CD8-positive, alpha-beta memory T cell (primary cell): Measurements from ENCODE around the gene ASPN. TPM values are rescaled to one million over a fixed set of nuclear protein-coding genes. Genes with fewer than 3 reads are reported as not detected.
A peak's percentile ranks its signal among the peaks of the same experiment; 100 is the strongest.

Experiments used
- CTCF ChIA-PET: fragments of 350-600 bp; sonication (Branson Sonifier 250); formaldehyde crosslinking; loops from one replicate; lab custom pipeline; 2021; ENCODE audit warnings: antibody characterized with exemption; lab: Charles Lee
- POLR2A ChIA-PET: fragments of 350-600 bp; sonication (Branson Sonifier 250); formaldehyde crosslinking; loops from one replicate; lab custom pipeline; 2021; ENCODE audit warnings: antibody characterized with exemption; lab: Charles Lee
- DNase-seq, 5 donors: peaks; one replicate each; pipeline versions ENCODE4 v3.0.0 to v3.0.0-alpha.2; 2020 to 2022; ENCODE audit warnings: mixed read lengths in 1 of 5
- H3K27ac ChIP-seq: one replicate; pipeline ENCODE4 v1.7.0; 2013; ENCODE audit warnings: low read depth, mild to moderate bottlenecking, low read length, moderate library complexity
- H3K27me3 ChIP-seq: 2 replicates; pipeline ENCODE4 v1.7.0; 2013; ENCODE audit warnings: low read length, mild to moderate bottlenecking; ENCODE audit not compliant: insufficient read depth, poor library complexity, severe bottlenecking
- H3K36me3 ChIP-seq: 2 replicates; pipeline ENCODE4 v1.7.0; 2013; ENCODE audit warnings: mild to moderate bottlenecking, low read length, moderate library complexity; ENCODE audit not compliant: insufficient read depth
- H3K4me1 ChIP-seq: 2 replicates; pipeline ENCODE4 v1.7.0; 2013; ENCODE audit warnings: mild to moderate bottlenecking, low read length, moderate library complexity; ENCODE audit not compliant: insufficient read depth
- H3K4me3 ChIP-seq: 2 replicates; pipeline ENCODE4 v1.7.0; 2013; ENCODE audit warnings: mild to moderate bottlenecking, low read length
- H3K9me3 ChIP-seq: 2 replicates; pipeline ENCODE4 v1.7.0; 2013; ENCODE audit warnings: mild to moderate bottlenecking, low read length
- H3K27ac Mint-ChIP-seq, 8 donors: one replicate each; pipeline ENCODE4 v1.8.0; 2020 to 2021; ENCODE audit warnings: mixed read lengths in 8 of 8, mild to moderate bottlenecking in 6 of 8, inconsistent platforms in 3 of 8, moderate library complexity in 3 of 8
- H3K27me3 Mint-ChIP-seq, 2 donors: one replicate each; pipeline ENCODE4 v1.8.0; 2020 to 2021; ENCODE audit warnings: mixed read lengths in 2 of 2, mild to moderate bottlenecking in 1 of 2, moderate library complexity in 1 of 2
- H3K36me3 Mint-ChIP-seq, 3 donors: one replicate each; pipeline ENCODE4 v1.8.0; 2020 to 2021; ENCODE audit warnings: mixed read lengths in 3 of 3, inconsistent platforms in 1 of 3, mild to moderate bottlenecking in 1 of 3
- H3K4me1 Mint-ChIP-seq, 3 donors: one replicate each; pipeline ENCODE4 v1.8.0; 2020 to 2021; ENCODE audit warnings: mixed read lengths in 3 of 3, inconsistent platforms in 1 of 3, mild to moderate bottlenecking in 1 of 3
- H3K4me3 Mint-ChIP-seq, 7 donors: one replicate each; pipeline ENCODE4 v1.8.0; 2020 to 2021; ENCODE audit warnings: mixed read lengths in 7 of 7, mild to moderate bottlenecking in 6 of 7, moderate library complexity in 4 of 7, inconsistent platforms in 2 of 7
- H3K9me3 Mint-ChIP-seq, 5 donors: one replicate each; pipeline ENCODE4 v1.8.0; 2020 to 2022; ENCODE audit warnings: mixed read lengths in 5 of 5, mild to moderate bottlenecking in 3 of 5, moderate library complexity in 2 of 5, inconsistent platforms in 1 of 5
- polyA plus RNA-seq: library from polyadenylated mRNA; unstranded; fragments of 300-500 nt; fragmentation: Illumina TruSeq; gene quantifications from one replicate; pipeline ENCODE4 v1.2.3, GENCODE V29; 2021
- total RNA-seq, 2 experiments: library from RNA; stranded (reverse); gene quantifications; one replicate each; pipeline ENCODE4 v1.2.3, GENCODE V29; 2021

Gene ASPN
- total and polyA plus RNA-seq, 3 experiments from 2014 or later = not detected

- Mint-ChIP-seq H3K4me1 (peaks cover 2 to 7% (median 4%) of the 10 kb centered on the region in 3 donors), H3K27me3 (no peaks in the 10 kb centered on the region), H3K27ac (no peak overlapping the region), H3K4me3 (no peak overlapping the region), H3K36me3 (no peaks in the 10 kb centered on the region), H3K9me3 (no peaks in the 10 kb centered on the region)
- Histone ChIP-seq H3K27me3 (no peaks in the 10 kb centered on the region), H3K27ac (no peak overlapping the region), H3K4me3 (no peak overlapping the region), H3K4me1 (no peaks in the 10 kb centered on the region), H3K9me3 (no peaks in the 10 kb centered on the region), H3K36me3 (no peaks in the 10 kb centered on the region)
- no peak for DNase-seq
- ChIA-PET POLR2A (interaction anchor here (0.5 kb wide), 1 partner anchor 11 kb away, joined by 3 read pairs; no protein-coding TSS in a partner anchor), CTCF (no interaction called here)
Measured at GRCh38 chr9:92479346-92479745, 3.0 kb downstream of the ASPN start.

GRCh38 chr9:92478783-92479182 is 3.5 kb downstream of the ASPN start:
- no peaks in the 10 kb centered on the region for H3K36me3 ChIP-seq
- CTCF ChIA-PET = no interaction called here

GRCh38 chr9:92476962-92477361 is 5.3 kb downstream of the ASPN start:
- CTCF ChIA-PET = no interaction called here
- no peak overlapping the region for H3K27ac Mint-ChIP-seq

More at GRCh38 chr9:92478783-92479182, 3.5 kb downstream of the ASPN start:
- Mint-ChIP-seq H3K27ac (no peak overlapping the region), H3K4me3 (no peak overlapping the region), H3K4me1 (peaks cover 2 to 7% (median 4%) of the 10 kb centered on the region in 3 donors), H3K9me3 (no peaks in the 10 kb centered on the region), H3K27me3 (no peaks in the 10 kb centered on the region), H3K36me3 (no peaks in the 10 kb centered on the region)
- Histone ChIP-seq H3K27me3 (no peaks in the 10 kb centered on the region), H3K9me3 (no peaks in the 10 kb centered on the region), H3K4me1 (no peaks in the 10 kb centered on the region), H3K4me3 (no peak overlapping the region), H3K27ac (no peak overlapping the region)
- DNase-seq = no peak
- POLR2A ChIA-PET = no interaction called here

GRCh38 chr9:92474587-92474986 is 7.7 kb downstream of the ASPN start:
- no peak overlapping the region for H3K4me3 Mint-ChIP-seq
- ChIA-PET CTCF (no interaction called here), POLR2A (no interaction called here)
- Histone ChIP-seq H3K4me1 (no peaks in the 10 kb centered on the region), H3K27me3 (no peaks in the 10 kb centered on the region), H3K27ac (no peak overlapping the region), H3K9me3 (no peaks in the 10 kb centered on the region), H3K36me3 (no peaks in the 10 kb centered on the region), H3K4me3 (no peak overlapping the region)
- no peaks in the 10 kb centered on the region for H3K9me3 Mint-ChIP-seq
- H3K36me3 Mint-ChIP-seq = peaks cover 0 to 4% (median 0%) of the 10 kb centered on the region in 3 donors
- DNase-seq = no peak
- peak overlapping the region in 1 of 8 donors; percentile 36 for H3K27ac Mint-ChIP-seq
- no peaks in the 10 kb centered on the region for H3K27me3 Mint-ChIP-seq
- no peaks in the 10 kb centered on the region for H3K4me1 Mint-ChIP-seq

More at GRCh38 chr9:92476962-92477361, 5.3 kb downstream of the ASPN start:
- H3K4me3 Mint-ChIP-seq = no peak overlapping the region
- H3K27me3 Mint-ChIP-seq = no peaks in the 10 kb centered on the region
- no peaks in the 10 kb centered on the region for H3K9me3 Mint-ChIP-seq
- H3K36me3 Mint-ChIP-seq = peaks cover 0 to 4% (median 0%) of the 10 kb centered on the region in 3 donors
- Histone ChIP-seq H3K9me3 (no peaks in the 10 kb centered on the region), H3K4me1 (no peaks in the 10 kb centered on the region), H3K27ac (no peak overlapping the region), H3K4me3 (no peak overlapping the region), H3K27me3 (no peaks in the 10 kb centered on the region), H3K36me3 (no peaks in the 10 kb centered on the region)
- H3K4me1 Mint-ChIP-seq = peaks cover 2 to 7% (median 4%) of the 10 kb centered on the region in 3 donors
- POLR2A ChIA-PET = no interaction called here
- no peak for DNase-seq

GRCh38 chr9:92468206-92468605 is 14.1 kb downstream of the ASPN start:
- H3K27me3 Mint-ChIP-seq = peaks cover 0 to 2% of the 10 kb centered on the region in 2 donors
- Histone ChIP-seq H3K27me3 (no peaks in the 10 kb centered on the region), H3K27ac (no peak overlapping the region), H3K4me3 (no peak overlapping the region), H3K36me3 (no peaks in the 10 kb centered on the region), H3K9me3 (no peaks in the 10 kb centered on the region), H3K4me1 (no peaks in the 10 kb centered on the region)
- no peak overlapping the region for H3K27ac Mint-ChIP-seq
- H3K4me3 Mint-ChIP-seq = no peak overlapping the region
- no peak for DNase-seq
- H3K36me3 Mint-ChIP-seq = peaks cover 0 to 1% (median 0%) of the 10 kb centered on the region in 3 donors
- ChIA-PET CTCF (no interaction called here), POLR2A (no interaction called here)
- no peaks in the 10 kb centered on the region for H3K4me1 Mint-ChIP-seq
- H3K9me3 Mint-ChIP-seq = no peaks in the 10 kb centered on the region

GRCh38 chr9:92467511-92467910 is 14.8 kb downstream of the ASPN start:
- no peaks in the 10 kb centered on the region for H3K9me3 ChIP-seq
- no peaks in the 10 kb centered on the region for H3K9me3 Mint-ChIP-seq
- ChIA-PET CTCF (no interaction called here), POLR2A (no interaction called here)
- no peak for DNase-seq
- H3K27ac Mint-ChIP-seq = no peak overlapping the region
- H3K36me3 ChIP-seq = no peaks in the 10 kb centered on the region
- no peak overlapping the region for H3K4me3 ChIP-seq
- no peaks in the 10 kb centered on the region for H3K27me3 ChIP-seq
- H3K4me1 ChIP-seq = no peaks in the 10 kb centered on the region
- H3K4me1 Mint-ChIP-seq = no peaks in the 10 kb centered on the region
- no peak overlapping the region for H3K4me3 Mint-ChIP-seq
- H3K36me3 Mint-ChIP-seq = peaks cover 0 to 1% (median 0%) of the 10 kb centered on the region in 3 donors
- no peak overlapping the region for H3K27ac ChIP-seq
- H3K27me3 Mint-ChIP-seq = peaks cover 0 to 2% of the 10 kb centered on the region in 2 donors

GRCh38 chr9:92467041-92467440 is 15.3 kb downstream of the ASPN start:
- Mint-ChIP-seq H3K4me1 (no peaks in the 10 kb centered on the region), H3K27ac (no peak overlapping the region), H3K9me3 (no peaks in the 10 kb centered on the region), H3K27me3 (peaks cover 0 to 2% of the 10 kb centered on the region in 2 donors), H3K4me3 (no peak overlapping the region), H3K36me3 (peaks cover 0 to 1% (median 0%) of the 10 kb centered on the region in 3 donors)
- Histone ChIP-seq H3K4me1 (no peaks in the 10 kb centered on the region), H3K27ac (no peak overlapping the region), H3K27me3 (no peaks in the 10 kb centered on the region), H3K36me3 (no peaks in the 10 kb centered on the region), H3K4me3 (no peak overlapping the region), H3K9me3 (no peaks in the 10 kb centered on the region)
- CTCF ChIA-PET = no interaction called here
- DNase-seq = no peak
- POLR2A ChIA-PET = no interaction called here

- Histone ChIP-seq H3K36me3 (no peaks in the 10 kb centered on the region), H3K4me3 (no peak overlapping the region), H3K9me3 (no peaks in the 10 kb centered on the region), H3K27me3 (no peaks in the 10 kb centered on the region), H3K27ac (no peak overlapping the region), H3K4me1 (no peaks in the 10 kb centered on the region)
- Mint-ChIP-seq H3K27ac (no peak overlapping the region), H3K27me3 (no peaks in the 10 kb centered on the region), H3K4me1 (no peaks in the 10 kb centered on the region), H3K4me3 (no peak overlapping the region), H3K9me3 (no peaks in the 10 kb centered on the region), H3K36me3 (peaks cover 0 to 1% (median 0%) of the 10 kb centered on the region in 3 donors)
- ChIA-PET POLR2A (no interaction called here), CTCF (no interaction called here)
- no peak for DNase-seq
Measured at GRCh38 chr9:92463984-92464383, 18.3 kb downstream of the ASPN start.
